HEK293T (cell line): ENCODE measurements around the gene KCNN3.
"Not testable (repeated sequence)": the region's sequence is repeated elsewhere in the genome, so short reads cannot be mapped to it uniquely, and the experiment has no call there.

ENCODE experiments used
- ARNT ChIP-seq: fragments of 450-650 bp; IDR thresholded peaks from 2 replicates; pipeline ENCODE4 v1.6.1; 2017; ENCODE audit warnings: mild to moderate bottlenecking
- CTBP1 ChIP-seq: fragments of 450-650 bp; IDR thresholded peaks from 2 replicates; pipeline ENCODE4 v1.6.1; 2016; ENCODE audit warnings: borderline replicate concordance
- ELF4 ChIP-seq: fragments of 450-650 bp; IDR thresholded peaks from 2 replicates; pipeline ENCODE4 v1.6.1; 2017; ENCODE audit warnings: antibody characterized with exemption
- FOXM1 ChIP-seq: fragments of 450-650 bp; IDR thresholded peaks from 2 replicates; pipeline ENCODE4 v1.6.1; 2017; ENCODE audit warnings: mild to moderate bottlenecking, borderline replicate concordance
- L3MBTL2 ChIP-seq: fragments of 450-650 bp; conservative IDR thresholded peaks from 2 replicates; pipeline ENCODE4 v1.6.1; 2016; ENCODE audit warnings: mild to moderate bottlenecking
- SP1 ChIP-seq: fragments of 450-650 bp; IDR thresholded peaks from 2 replicates; pipeline ENCODE4 v1.6.1; 2017
- ZNF384 ChIP-seq: fragments of 450-650 bp; IDR thresholded peaks from 2 replicates; pipeline ENCODE4 v1.6.1; 2016

DNA sequence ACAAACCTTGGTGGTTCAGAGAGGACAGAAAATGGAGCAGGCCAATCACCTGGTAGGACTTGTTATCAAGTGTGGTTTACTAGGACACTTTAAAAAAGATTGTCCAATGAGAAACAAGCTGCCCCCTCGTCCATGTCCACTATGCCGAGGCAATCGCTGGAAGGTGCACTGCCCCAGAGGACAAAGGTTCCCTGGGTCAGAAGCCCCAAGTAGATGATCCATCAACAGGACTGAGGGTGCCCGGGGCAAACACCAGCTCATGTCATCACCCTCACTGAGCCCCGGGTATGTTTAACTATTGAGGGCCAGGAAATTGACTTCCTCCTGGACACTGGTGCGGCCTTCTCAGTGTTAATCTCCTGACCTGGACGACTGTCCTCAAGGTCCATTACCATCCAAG, 195.6 kb downstream of the KCNN3 start:
- TF ChIP-seq SP1, L3MBTL2, ELF4, ARNT, FOXM1, ZNF384, CTBP1: not testable (repeated sequence)
